SK-N-MC (cell line): Measurements from ENCODE around the gene MTHFR.

Experiments used
- EZH2 ChIP-seq: fragments of 200-600 bp; sonication (generic); IDR thresholded peaks from one replicate; pipeline ENCODE4 v1.6.1; 2017; ENCODE audit warnings: antibody characterized with exemption
- POLR2AphosphoS5 ChIP-seq: IDR thresholded peaks from 2 replicates; pipeline ENCODE4 v1.6.1; 2012; ENCODE audit warnings: mild to moderate bottlenecking, low read depth, low read length, borderline replicate concordance

- TF ChIP-seq EZH2 = no peak
- no peak for TF ChIP-seq POLR2AphosphoS5
These were observed 3.2 kb downstream of the MTHFR start for GRCh38 chr1:11802616-11802972.
